Peyer's patch (tissue), 4 donors: Measurements from ENCODE around the gene LCE7A. TPM values are rescaled to one million over a fixed set of nuclear protein-coding genes. Genes with fewer than 3 reads are reported as not detected.

Source experiments
- DNase-seq, 3 donors: peaks; one replicate each; pipeline ENCODE4 v3.0.0-alpha.2; 2017 to 2019
- H3K27ac ChIP-seq, 4 donors: fragments of 200-600 bp; sonication (generic); one replicate each; pipeline ENCODE4 v1.5.1; 2016 to 2019
- H3K27me3 ChIP-seq, 2 donors: fragments of 200-600 bp; sonication (generic); one replicate each; pipeline ENCODE4 v1.5.1; 2019
- H3K36me3 ChIP-seq, 3 donors: fragments of 200-600 bp; sonication (generic); one replicate each; pipeline ENCODE4 v1.5.1; 2016 to 2019
- H3K4me1 ChIP-seq, 4 donors: fragments of 200-600 bp; sonication (generic); one replicate each; pipeline ENCODE4 v1.5.1; 2016 to 2019
- H3K4me3 ChIP-seq, 4 donors: fragments of 200-600 bp; sonication (generic); 1 replicate in 3 of 4; 2 replicates in 1 of 4; pipeline ENCODE4 v1.5.1; 2016 to 2019; ENCODE audit warnings: mild to moderate bottlenecking in 1 of 4
- H3K9me3 ChIP-seq, 4 donors: fragments of 200-600 bp; sonication (generic); one replicate each; pipeline ENCODE4 v1.5.1; 2016 to 2019; ENCODE audit warnings: mild to moderate bottlenecking in 1 of 4
- POLR2A ChIP-seq, 2 donors: fragments of 450-650 bp; IDR thresholded peaks; one replicate each; pipeline ENCODE4 v1.5.1; 2017; ENCODE audit warnings: antibody characterized with exemption in 2 of 2, mild to moderate bottlenecking in 2 of 2, moderate library complexity in 2 of 2
- total RNA-seq, 4 donors: library from RNA; depleted of rRNA; stranded (reverse); fragments of >200 nt; gene quantifications; one replicate each; pipeline ENCODE4 v1.1.0, GENCODE V29; 2016
- TF ChIP-seq, protein P1 (sequence below), 6 experiments: fragments of 450-650 bp in 4 of 6; fragments of 200-600 bp in 2 of 6; sonication (generic) in 1 of 6; IDR thresholded peaks; one replicate each; pipeline ENCODE4 v1.5.1; 2017 to 2019; ENCODE audit warnings: antibody characterized with exemption in 6 of 6, mild to moderate bottlenecking in 3 of 6, moderate library complexity in 1 of 6

Gene LCE7A
- total RNA-seq, 4 donors from 2014 or later: not detected

DNA sequence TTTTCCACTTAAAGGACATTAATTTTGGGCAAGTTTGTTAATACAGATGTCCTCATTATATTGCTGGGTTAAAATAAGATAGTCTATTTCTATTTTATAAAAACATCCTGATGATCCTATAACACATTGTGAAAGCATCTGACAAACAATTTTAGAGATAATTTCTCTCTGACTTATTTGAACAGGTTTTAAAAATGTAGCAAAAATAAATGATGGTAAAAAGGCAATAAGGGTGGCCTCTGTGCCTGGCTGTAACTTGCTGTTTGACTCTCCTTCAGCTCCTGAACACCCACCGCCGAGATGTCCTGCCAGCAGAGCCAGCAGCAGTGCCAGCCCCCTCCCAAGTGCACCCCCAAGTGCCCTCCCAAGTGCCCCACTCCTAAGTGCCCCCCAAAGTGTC lies 32.6 kb upstream of the LCE7A start, which contains the start of gene LCE1A:
Gene LCE1A (plus strand): TSS at position 301 of the 400 bp plus-strand sequence. CDS start 0 bp downstream, at position 301.
- Histone ChIP-seq H3K4me3 (no peak within 1 kb of the TSS), H3K9me3 (no peaks in the 10 kb centered on the region), H3K27ac (no peak within 1 kb of the TSS), H3K36me3 (no peaks in the 10 kb centered on the region), H3K4me1 (no peaks in the 10 kb centered on the region), H3K27me3 (no peaks in the 10 kb centered on the region)
- no peak for TF ChIP-seq POLR2A (IDR thresholded peaks at IDR 0.05)
- TF ChIP-seq, protein P1, sequence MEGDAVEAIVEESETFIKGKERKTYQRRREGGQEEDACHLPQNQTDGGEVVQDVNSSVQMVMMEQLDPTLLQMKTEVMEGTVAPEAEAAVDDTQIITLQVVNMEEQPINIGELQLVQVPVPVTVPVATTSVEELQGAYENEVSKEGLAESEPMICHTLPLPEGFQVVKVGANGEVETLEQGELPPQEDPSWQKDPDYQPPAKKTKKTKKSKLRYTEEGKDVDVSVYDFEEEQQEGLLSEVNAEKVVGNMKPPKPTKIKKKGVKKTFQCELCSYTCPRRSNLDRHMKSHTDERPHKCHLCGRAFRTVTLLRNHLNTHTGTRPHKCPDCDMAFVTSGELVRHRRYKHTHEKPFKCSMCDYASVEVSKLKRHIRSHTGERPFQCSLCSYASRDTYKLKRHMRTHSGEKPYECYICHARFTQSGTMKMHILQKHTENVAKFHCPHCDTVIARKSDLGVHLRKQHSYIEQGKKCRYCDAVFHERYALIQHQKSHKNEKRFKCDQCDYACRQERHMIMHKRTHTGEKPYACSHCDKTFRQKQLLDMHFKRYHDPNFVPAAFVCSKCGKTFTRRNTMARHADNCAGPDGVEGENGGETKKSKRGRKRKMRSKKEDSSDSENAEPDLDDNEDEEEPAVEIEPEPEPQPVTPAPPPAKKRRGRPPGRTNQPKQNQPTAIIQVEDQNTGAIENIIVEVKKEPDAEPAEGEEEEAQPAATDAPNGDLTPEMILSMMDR (IDR thresholded peaks at IDR 0.05): no peak
- DNase-seq: no peak

DNA sequence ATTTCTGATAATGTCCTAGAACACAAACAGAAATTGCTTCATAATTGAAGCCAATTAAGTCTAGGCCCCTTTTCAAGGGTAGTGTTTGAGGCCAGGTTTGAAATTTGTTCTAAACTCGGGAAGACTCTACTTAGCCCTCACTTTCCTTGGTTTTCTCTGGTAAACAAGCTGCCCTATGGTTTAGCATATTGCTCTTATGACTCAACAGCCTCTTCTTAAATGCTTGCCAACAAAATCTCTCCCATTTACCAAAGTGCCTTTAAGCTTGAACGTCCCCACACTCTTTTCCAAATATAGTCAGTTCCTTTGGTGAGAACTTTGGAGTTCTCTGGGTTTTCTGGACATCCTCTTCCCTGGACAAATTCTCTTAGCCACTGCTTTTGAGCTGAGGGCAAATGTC lies 22.9 kb upstream of the LCE7A start:
- no peaks in the 10 kb centered on the region for H3K27me3 ChIP-seq
- H3K4me3 ChIP-seq: no peak overlapping the region
- no peaks in the 10 kb centered on the region for H3K4me1 ChIP-seq
- no peaks in the 10 kb centered on the region for H3K36me3 ChIP-seq
- H3K27ac ChIP-seq: no peak overlapping the region
- DNase-seq: no peak
- no peak for TF ChIP-seq POLR2A (IDR thresholded peaks at IDR 0.05)
- TF ChIP-seq, protein P1 (IDR thresholded peaks at IDR 0.05): no peak
- H3K9me3 ChIP-seq: no peaks in the 10 kb centered on the region

DNA sequence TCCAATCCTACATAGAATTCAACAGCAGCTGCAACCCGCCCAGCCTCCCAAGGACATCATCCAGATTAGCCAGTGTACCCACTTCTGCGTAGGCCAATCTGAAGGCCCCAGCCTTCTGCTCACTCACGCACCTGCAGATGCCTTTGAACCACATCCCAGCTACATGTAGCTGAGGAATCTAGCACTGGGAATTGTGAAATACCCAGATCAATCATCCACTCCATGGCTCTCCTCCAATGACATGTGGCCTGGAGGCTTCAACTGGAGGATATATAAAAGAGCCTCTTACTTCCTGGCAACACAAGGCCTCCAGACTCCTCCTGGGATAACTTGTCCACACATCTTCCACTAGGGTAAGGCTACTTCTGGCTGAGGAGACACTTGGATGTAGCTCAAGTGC lies 17.2 kb upstream of the LCE7A start, which contains the start of gene LCE6A:
Gene LCE6A (plus strand): TSS at position 301 of the 400 bp plus-strand sequence. CDS start 665 bp downstream, outside the sequence.
- Histone ChIP-seq H3K27me3 (no peaks in the 10 kb centered on the region), H3K27ac (no peak within 1 kb of the TSS), H3K4me1 (no peaks in the 10 kb centered on the region), H3K4me3 (no peak within 1 kb of the TSS), H3K9me3 (no peaks in the 10 kb centered on the region), H3K36me3 (no peaks in the 10 kb centered on the region)
- TF ChIP-seq POLR2A (IDR thresholded peaks at IDR 0.05): no peak
- TF ChIP-seq, protein P1 (IDR thresholded peaks at IDR 0.05): no peak
- no peak for DNase-seq

DNA sequence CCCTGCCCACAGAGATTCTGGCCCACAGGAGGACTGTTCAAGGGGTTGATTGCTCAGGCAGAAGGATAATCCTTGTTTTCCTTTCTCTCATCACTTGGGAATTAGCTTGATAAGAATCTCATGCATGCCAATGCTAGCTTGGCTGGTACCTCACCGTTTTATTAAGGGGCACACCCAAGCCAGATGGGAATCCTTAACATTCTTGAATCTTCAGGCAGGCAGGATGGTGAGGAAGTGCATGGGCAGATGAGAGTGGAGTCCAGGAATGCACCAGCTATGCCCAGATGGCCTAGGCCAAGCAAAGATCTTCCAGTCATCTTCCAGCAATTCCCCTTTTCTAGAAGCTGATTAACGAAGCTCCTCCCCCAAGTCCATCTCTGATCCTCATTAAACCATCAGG lies 4.1 kb upstream of the LCE7A start:
- H3K36me3 ChIP-seq: no peaks in the 10 kb centered on the region

DNA sequence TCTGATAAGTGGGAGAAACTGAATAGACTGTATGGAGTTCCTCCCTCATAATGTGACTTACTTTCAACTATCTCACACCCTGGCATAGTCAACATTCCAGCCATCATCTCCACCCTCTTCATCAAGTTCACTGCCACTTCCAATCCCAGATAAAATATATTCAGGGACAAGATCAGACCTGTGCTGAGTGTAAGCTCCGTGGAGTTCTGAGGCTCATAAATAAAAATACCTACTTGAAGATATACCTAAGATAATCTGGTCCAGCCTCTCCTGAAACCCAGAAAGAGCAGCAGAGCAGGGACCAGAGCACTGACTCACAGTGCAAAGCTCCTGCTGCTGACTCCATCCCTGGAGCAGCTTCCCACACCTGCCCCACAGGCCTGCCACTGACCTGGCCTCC lies 1.7 kb upstream of the LCE7A start:
- H3K9me3 ChIP-seq: no peaks in the 10 kb centered on the region
- no peaks in the 10 kb centered on the region for H3K4me1 ChIP-seq
- H3K27ac ChIP-seq: no peak overlapping the region
- no peak for DNase-seq
- H3K27me3 ChIP-seq: no peaks in the 10 kb centered on the region
- H3K4me3 ChIP-seq: no peak overlapping the region
- H3K36me3 ChIP-seq: no peaks in the 10 kb centered on the region
- TF ChIP-seq POLR2A (IDR thresholded peaks at IDR 0.05): no peak
- TF ChIP-seq, protein P1 (IDR thresholded peaks at IDR 0.05): no peak

More for the DNA sequence above, 4.1 kb upstream of the LCE7A start:
- TF ChIP-seq, protein P1 (IDR thresholded peaks at IDR 0.05): no peak
- TF ChIP-seq POLR2A (IDR thresholded peaks at IDR 0.05): no peak
- DNase-seq: no peak
- no peak overlapping the region for H3K27ac ChIP-seq
- no peaks in the 10 kb centered on the region for H3K27me3 ChIP-seq
- no peaks in the 10 kb centered on the region for H3K9me3 ChIP-seq
- no peak overlapping the region for H3K4me3 ChIP-seq
- no peaks in the 10 kb centered on the region for H3K4me1 ChIP-seq

DNA sequence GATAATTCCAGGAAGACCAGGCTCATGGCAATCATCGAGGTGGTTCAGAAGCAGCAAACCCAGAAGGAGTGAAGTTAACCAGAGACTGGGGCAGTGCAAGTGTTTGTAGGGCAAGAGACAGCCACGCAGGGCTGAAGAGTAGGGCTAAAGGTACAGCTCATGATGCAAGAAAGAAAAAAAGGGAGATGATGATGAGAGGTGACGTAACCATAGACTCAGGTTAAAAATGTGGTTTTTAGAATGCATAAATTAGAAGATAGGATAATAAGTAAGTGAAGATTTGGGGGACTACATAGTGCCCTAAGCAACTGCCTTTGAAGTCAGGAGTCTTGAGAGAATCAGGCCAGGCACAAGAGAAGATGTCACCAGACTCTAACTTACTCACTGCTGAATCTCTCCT lies 333 bp downstream of the LCE7A start:
- no peak for DNase-seq
- Histone ChIP-seq H3K4me3 (no peak overlapping the region), H3K36me3 (no peaks in the 10 kb centered on the region), H3K27ac (no peak overlapping the region), H3K27me3 (no peaks in the 10 kb centered on the region), H3K4me1 (no peaks in the 10 kb centered on the region), H3K9me3 (no peaks in the 10 kb centered on the region)
- TF ChIP-seq POLR2A (IDR thresholded peaks at IDR 0.05): no peak
- TF ChIP-seq, protein P1 (IDR thresholded peaks at IDR 0.05): no peak
